Measurements from ENCODE around the gene AQP3.

DNA sequence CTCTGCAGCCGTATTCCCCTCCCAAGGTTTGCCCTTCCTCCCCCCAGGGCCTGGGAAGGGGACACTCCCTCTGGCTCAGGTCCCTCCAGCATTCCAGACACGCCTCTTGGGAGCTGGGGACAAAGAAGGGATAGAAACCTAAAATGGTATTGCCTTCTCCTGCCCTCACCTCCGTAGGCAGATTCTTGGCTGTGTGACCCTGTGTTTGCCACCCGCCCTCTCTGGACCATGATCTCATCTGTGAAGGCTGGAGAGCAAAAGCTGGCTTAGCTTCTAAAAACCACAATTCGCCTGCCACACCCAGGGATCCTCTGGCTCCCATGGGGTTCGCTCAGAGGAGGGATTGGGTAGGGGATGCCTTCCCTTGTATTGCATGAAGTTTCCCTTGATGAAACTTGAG, 7.7 kb downstream of the AQP3 start:
- TF ChIP-seq POLR2A (conservative IDR thresholded peaks at IDR 0.05) (no peak), U2AF2 (optimal IDR thresholded peaks at IDR 0.05; ENCODE audit: low read depth, low read length) (no peak), ZNF175 (CRISPR knock-in tag; IDR thresholded peaks at IDR 0.05; ENCODE audit: low read depth) (no peak), PCBP2 (IDR thresholded peaks at IDR 0.05; ENCODE audit: low read depth, low read length, poor library complexity, severe bottlenecking) (no peak), ZFX (CRISPR knock-in tag; IDR thresholded peaks at IDR 0.05) (no peak)
- TF ChIP-seq, protein P1, sequence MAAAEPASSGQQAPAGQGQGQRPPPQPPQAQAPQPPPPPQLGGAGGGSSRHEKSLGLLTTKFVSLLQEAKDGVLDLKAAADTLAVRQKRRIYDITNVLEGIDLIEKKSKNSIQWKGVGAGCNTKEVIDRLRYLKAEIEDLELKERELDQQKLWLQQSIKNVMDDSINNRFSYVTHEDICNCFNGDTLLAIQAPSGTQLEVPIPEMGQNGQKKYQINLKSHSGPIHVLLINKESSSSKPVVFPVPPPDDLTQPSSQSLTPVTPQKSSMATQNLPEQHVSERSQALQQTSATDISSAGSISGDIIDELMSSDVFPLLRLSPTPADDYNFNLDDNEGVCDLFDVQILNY (CRISPR knock-in tag; IDR thresholded peaks at IDR 0.05), result no peak

All from K562 (cell line).